AG10803 (cell line): Measurements from ENCODE around the gene NTMT1.

ENCODE experiments used
- DNase-seq: peaks from one replicate; pipeline ENCODE4 v3.0.0; 2010; ENCODE audit warnings: low read depth
- H3K4me3 ChIP-seq: 2 replicates; pipeline ENCODE4 v1.5.1; 2011; ENCODE audit warnings: mild to moderate bottlenecking, low read length, control low read depth
- CTCF ChIP-seq: conservative IDR thresholded peaks from 2 replicates; pipeline ENCODE4 v1.5.1; 2011; ENCODE audit warnings: mild to moderate bottlenecking, low read length, control low read depth, inconsistent platforms

Gene NTMT1

GRCh38 chr9:129675620-129676019 lies 49.7 kb downstream of the NTMT1 start:
- DNase-seq = no peak
- H3K4me3 ChIP-seq = no peak overlapping the region
- TF ChIP-seq CTCF = no peak

- TF ChIP-seq CTCF = no peak
- H3K4me3 ChIP-seq = no peak overlapping the region
- no peak for DNase-seq
Observed at GRCh38 chr9:129676287-129676686, 50.3 kb downstream of the NTMT1 start.

GRCh38 chr9:129676975-129677374 lies 51.0 kb downstream of the NTMT1 start:
- H3K4me3 ChIP-seq = peak overlapping the region; percentile 0; the same call in 1 of the 2 replicates
- peak; percentile 74 for DNase-seq
- peak; percentile 35 for TF ChIP-seq CTCF

GRCh38 chr9:129677456-129677855 lies 51.5 kb downstream of the NTMT1 start:
- no peak for TF ChIP-seq CTCF
- peak; percentile 51 for DNase-seq

GRCh38 chr9:129678844-129679243 lies 52.9 kb downstream of the NTMT1 start:
- no peak overlapping the region for H3K4me3 ChIP-seq
- DNase-seq = no peak
- TF ChIP-seq CTCF = no peak

More at GRCh38 chr9:129677456-129677855, 51.5 kb downstream of the NTMT1 start:
- H3K4me3 ChIP-seq = no peak overlapping the region; the same call in 1 of the 2 replicates

GRCh38 chr9:129679537-129679936 lies 53.6 kb downstream of the NTMT1 start:
- no peak overlapping the region for H3K4me3 ChIP-seq
- no peak for DNase-seq
- no peak for TF ChIP-seq CTCF

- no peak overlapping the region for H3K4me3 ChIP-seq
- no peak for TF ChIP-seq CTCF
- DNase-seq = no peak
Observed at GRCh38 chr9:129681924-129682323, 56.0 kb downstream of the NTMT1 start.
